Thyroid gland (tissue), 4 donors: Measurements from ENCODE around the gene ERCC4. TPM values are rescaled to one million over a fixed set of nuclear protein-coding genes. Genes with fewer than 3 reads are reported as not detected.

Experiments used
- DNase-seq, 2 donors: peaks; one replicate each; pipeline ENCODE4 v3.0.0-alpha.2; 2019
- H3K27ac ChIP-seq, 3 donors: fragments of 200-600 bp; sonication (generic); 1 replicate in 2 of 3; 2 replicates in 1 of 3; pipeline ENCODE4 v1.5.1; 2016 to 2019; ENCODE audit warnings: mild to moderate bottlenecking in 1 of 3, moderate library complexity in 1 of 3
- H3K27me3 ChIP-seq: fragments of 200-600 bp; sonication (generic); one replicate; pipeline ENCODE4 v1.5.1; 2019
- H3K36me3 ChIP-seq, 2 donors: fragments of 200-600 bp; sonication (generic); one replicate each; pipeline ENCODE4 v1.5.1; 2016 to 2019
- H3K4me1 ChIP-seq, 2 donors: fragments of 200-600 bp; sonication (generic); one replicate each; pipeline ENCODE4 v1.5.1; 2017 to 2019
- H3K4me3 ChIP-seq, 3 donors: fragments of 200-600 bp; sonication (generic); replicated peaks in 1 of 3; 1 replicate in 2 of 3; 2 replicates in 1 of 3; pipeline ENCODE4 v1.5.1; 2016; ENCODE audit warnings: mild to moderate bottlenecking in 1 of 3
- H3K9me3 ChIP-seq: fragments of 200-600 bp; sonication (generic); one replicate; pipeline ENCODE4 v1.5.1; 2017
- CTCF ChIP-seq, 6 experiments: fragments of 200-600 bp in 3 of 6; fragments of 450-650 bp in 3 of 6; sonication (generic) in 3 of 6; IDR thresholded peaks; one replicate each; pipeline ENCODE4 v1.5.1; 2016 to 2019; ENCODE audit warnings: antibody characterized with exemption in 6 of 6, mild to moderate bottlenecking in 2 of 6, inconsistent platforms in 1 of 6, moderate library complexity in 1 of 6
- POLR2A ChIP-seq, 2 donors: fragments of 450-650 bp; IDR thresholded peaks; one replicate each; pipeline ENCODE4 v1.6.1; 2017; ENCODE audit warnings: antibody characterized with exemption in 2 of 2, mild to moderate bottlenecking in 2 of 2, moderate library complexity in 1 of 2
- WGBS, 2 donors: methylation state at CpG; one replicate each; pipeline ENCODE4 v1.1.5; 2017; 5-methylcytosine and 5-hydroxymethylcytosine counted together
- intact Hi-C: fragments of 100-400 bp; cut with DNase I; formaldehyde crosslinking; loops from one replicate; pipeline ENCODE4 v1.15.1; 2023
- total RNA-seq, 4 donors: library from RNA; depleted of rRNA; stranded (reverse); fragments of >200 nt; gene quantifications; one replicate each; pipeline ENCODE4 v1.2.3, GENCODE V29; 2016

The ERCC4 gene
- total RNA-seq, 4 donors from 2014 or later = 7.5 to 13.2 (median 11.9) TPM

- DNase-seq = no peak
- no peak for TF ChIP-seq CTCF (IDR thresholded peaks at IDR 0.05)
- no peak for TF ChIP-seq POLR2A (IDR thresholded peaks at IDR 0.05)
- WGBS, 2 donors = 78 to 85% methylated on average over 8 of the region's 8 CpGs
- no peak overlapping the region for H3K27ac ChIP-seq
- H3K4me1 ChIP-seq = no peaks in the 10 kb centered on the region
- no peak overlapping the region for H3K4me3 ChIP-seq
- no peaks in the 10 kb centered on the region for H3K27me3 ChIP-seq
- H3K36me3 ChIP-seq = no peaks in the 10 kb centered on the region
- intact Hi-C loops = no loop called here
- no peaks in the 10 kb centered on the region for H3K9me3 ChIP-seq
These were observed 64.8 kb downstream of the ERCC4 start for GRCh38 chr16:13984794-13985193.

- intact Hi-C loops = no loop called here
- WGBS, 2 donors = 27 to 71% methylated on average over 1 of the region's 1 CpG
- Histone ChIP-seq H3K4me1 (no peaks in the 10 kb centered on the region), H3K36me3 (no peaks in the 10 kb centered on the region), H3K27ac (no peak overlapping the region), H3K4me3 (no peak overlapping the region), H3K27me3 (no peaks in the 10 kb centered on the region), H3K9me3 (no peaks in the 10 kb centered on the region)
- TF ChIP-seq CTCF (IDR thresholded peaks at IDR 0.05) (no peak), POLR2A (IDR thresholded peaks at IDR 0.05) (no peak)
- no peak for DNase-seq
These were observed 68.1 kb downstream of the ERCC4 start for GRCh38 chr16:13988038-13988437.

- intact Hi-C loops = no loop called here
- DNase-seq = no peak
- H3K27me3 ChIP-seq = no peaks in the 10 kb centered on the region
- no peak overlapping the region for H3K27ac ChIP-seq
- no peaks in the 10 kb centered on the region for H3K9me3 ChIP-seq
- WGBS, 2 donors = 89 to 95% methylated on average over 6 of the region's 6 CpGs
- H3K4me3 ChIP-seq = no peak overlapping the region
- TF ChIP-seq POLR2A (IDR thresholded peaks at IDR 0.05) (no peak), CTCF (IDR thresholded peaks at IDR 0.05) (no peak)
- H3K4me1 ChIP-seq = no peaks in the 10 kb centered on the region
- no peaks in the 10 kb centered on the region for H3K36me3 ChIP-seq
These were observed 72.4 kb downstream of the ERCC4 start for GRCh38 chr16:13992322-13992721.

- Histone ChIP-seq H3K27me3 (no peaks in the 10 kb centered on the region), H3K4me3 (no peak overlapping the region), H3K4me1 (no peaks in the 10 kb centered on the region), H3K36me3 (no peaks in the 10 kb centered on the region), H3K9me3 (no peaks in the 10 kb centered on the region), H3K27ac (no peak overlapping the region)
- DNase-seq = no peak
- TF ChIP-seq CTCF (IDR thresholded peaks at IDR 0.05) (no peak), POLR2A (IDR thresholded peaks at IDR 0.05) (no peak)
- intact Hi-C loops = no loop called here
- whole genome bisulfite sequencing, 2 donors = 81 to 96% methylated on average over 4 of the region's 4 CpGs
These were observed 73.0 kb downstream of the ERCC4 start for GRCh38 chr16:13992976-13993375.

GRCh38 chr16:13994239-13995106 lies 74.5 kb downstream of the ERCC4 start:
- intact Hi-C loops = no loop called here
- no peak overlapping the region for H3K4me3 ChIP-seq
- H3K36me3 ChIP-seq = no peaks in the 10 kb centered on the region
- H3K27me3 ChIP-seq = no peaks in the 10 kb centered on the region
- H3K27ac ChIP-seq = no peak overlapping the region
- no peak for TF ChIP-seq POLR2A (IDR thresholded peaks at IDR 0.05)
- no peak for TF ChIP-seq CTCF (IDR thresholded peaks at IDR 0.05)
- 56 to 66% methylated on average over 14 of the region's 14 CpGs for WGBS, 2 donors
- H3K4me1 ChIP-seq = no peaks in the 10 kb centered on the region
- DNase-seq = no peak
- no peaks in the 10 kb centered on the region for H3K9me3 ChIP-seq
